Measurements from ENCODE around the gene MED31.

Gene MED31

DNA sequence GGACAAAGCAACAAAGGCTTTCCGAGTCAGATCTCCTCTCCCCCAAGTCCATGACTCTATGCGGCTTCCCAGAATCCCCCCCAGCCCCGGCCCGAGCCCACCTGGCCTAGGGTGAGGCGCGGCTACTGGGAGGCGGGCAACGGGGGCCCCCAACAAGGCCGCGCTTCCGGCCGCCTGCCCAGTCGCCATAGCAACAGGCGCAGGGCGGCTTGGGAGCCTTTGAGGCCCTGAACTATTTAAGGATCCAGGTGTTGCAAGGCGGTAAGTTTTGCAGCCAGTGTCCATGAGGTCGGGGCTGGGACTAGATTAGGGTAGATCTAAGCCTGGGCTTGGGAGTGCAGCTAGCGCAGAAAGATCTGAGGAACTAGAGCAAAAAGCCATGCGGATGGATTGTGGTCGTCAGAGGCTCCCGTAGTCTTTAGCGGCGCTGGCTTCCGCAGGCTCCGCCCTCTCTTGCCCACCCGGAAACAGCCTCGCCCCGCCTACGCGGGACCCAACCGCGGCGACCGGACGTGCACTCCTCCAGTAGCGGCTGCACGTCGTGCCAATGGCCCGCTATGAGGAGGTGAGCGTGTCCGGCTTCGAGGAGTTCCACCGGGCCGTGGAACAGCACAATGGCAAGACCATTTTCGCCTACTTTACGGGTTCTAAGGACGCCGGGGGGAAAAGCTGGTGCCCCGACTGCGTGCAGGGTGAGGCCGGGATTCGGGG lies 10.7 kb downstream of the MED31 start, which contains the start of the genes KIAA0753 and TXNDC17:
KIAA0753 (minus strand) TSS at position 176 of the 711 bp plus-strand sequence. CDS start 5,608 bp downstream, outside the sequence.
TXNDC17 (plus strand) TSS at position 525 of the 711 bp plus-strand sequence; CDS start at position 548, 23 bp downstream.
- Histone ChIP-seq H3K9me3 (ENCODE audit: control insufficient read depth in 1 of 2, low read length in 2 of 2) (no peaks in the 10 kb centered on the region), H3K4me3 (ENCODE audit: low read depth in 1 of 2, low read length in 2 of 2) (peak within 1 kb of the TSS; percentile 93 to 96), H3K27ac (ENCODE audit: low read depth, low read length) (peak within 1 kb of the TSS; percentile 84), H3K9ac (ENCODE audit: low read depth in 1 of 2, low read length in 2 of 2) (peak within 1 kb of the TSS; percentile 90 to 93), H3K4me1 (ENCODE audit: control insufficient read depth in 1 of 2, insufficient read depth in 2 of 2, low read length in 2 of 2) (peaks cover 24 to 32% of the 10 kb centered on the region in 2 donors), H3K27me3 (ENCODE audit: control insufficient read depth in 1 of 2, insufficient read depth in 2 of 2, low read length in 2 of 2) (no peaks in the 10 kb centered on the region), H3K36me3 (ENCODE audit: control insufficient read depth in 1 of 2, insufficient read depth in 2 of 2, low read length in 2 of 2) (peaks cover 14 to 25% of the 10 kb centered on the region in 2 donors)

- Histone ChIP-seq H3K4me3 (ENCODE audit: low read depth in 1 of 2, low read length in 2 of 2) (peak overlapping the region; percentile 93 to 96), H3K36me3 (ENCODE audit: control insufficient read depth in 1 of 2, insufficient read depth in 2 of 2, low read length in 2 of 2) (peaks cover 12 to 19% of the 10 kb centered on the region in 2 donors), H3K9ac (ENCODE audit: low read depth in 1 of 2, low read length in 2 of 2) (peak overlapping the region; percentile 90 to 93), H3K9me3 (ENCODE audit: control insufficient read depth in 1 of 2, low read length in 2 of 2) (no peaks in the 10 kb centered on the region), H3K27me3 (ENCODE audit: control insufficient read depth in 1 of 2, insufficient read depth in 2 of 2, low read length in 2 of 2) (no peaks in the 10 kb centered on the region), H3K4me1 (ENCODE audit: control insufficient read depth in 1 of 2, insufficient read depth in 2 of 2, low read length in 2 of 2) (peaks cover 24 to 32% of the 10 kb centered on the region in 2 donors), H3K27ac (ENCODE audit: low read depth, low read length) (peak overlapping the region; percentile 84)
Observed at GRCh38 chr17:6639586-6640535, 11.5 kb downstream of the MED31 start.

DNA sequence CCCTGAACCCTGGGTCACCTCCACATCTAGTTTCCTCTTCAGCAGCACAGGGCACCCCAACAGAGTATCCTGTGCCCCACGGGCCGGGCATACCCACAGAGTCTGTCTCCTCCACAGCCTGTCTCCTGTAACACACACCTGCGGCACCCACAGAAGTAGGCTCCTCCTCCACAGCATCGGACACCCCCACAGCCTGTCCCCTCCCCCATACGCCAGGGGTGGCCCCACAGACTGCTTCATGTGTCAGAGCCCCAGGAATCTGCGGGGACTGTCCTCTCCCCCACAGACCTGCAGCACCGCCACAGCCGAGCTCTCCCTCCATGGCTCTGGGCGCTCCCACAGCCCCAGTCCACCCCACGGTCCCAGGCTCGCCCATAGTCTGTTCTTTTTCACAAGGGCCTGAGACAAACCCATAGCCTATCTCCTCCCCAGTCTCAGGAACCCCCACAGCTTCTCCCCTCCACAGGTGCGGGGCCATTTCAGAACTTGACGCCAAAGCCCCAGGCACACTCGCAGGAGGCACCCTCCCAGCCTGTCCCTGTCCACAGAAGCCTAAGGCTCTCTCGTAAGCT lies 12.3 kb downstream of the MED31 start:
- peak overlapping the region; percentile 81 to 90 for H3K9ac ChIP-seq (ENCODE audit: low read depth in 1 of 2, low read length in 2 of 2)
- no peak overlapping the region for H3K27ac ChIP-seq (ENCODE audit: low read depth, low read length)
- peaks cover 10 to 12% of the 10 kb centered on the region in 2 donors for H3K36me3 ChIP-seq (ENCODE audit: control insufficient read depth in 1 of 2, insufficient read depth in 2 of 2, low read length in 2 of 2)
- H3K9me3 ChIP-seq (ENCODE audit: control insufficient read depth in 1 of 2, low read length in 2 of 2), result no peaks in the 10 kb centered on the region
- peaks cover 24 to 32% of the 10 kb centered on the region in 2 donors for H3K4me1 ChIP-seq (ENCODE audit: control insufficient read depth in 1 of 2, insufficient read depth in 2 of 2, low read length in 2 of 2)
- H3K27me3 ChIP-seq (ENCODE audit: control insufficient read depth in 1 of 2, insufficient read depth in 2 of 2, low read length in 2 of 2), result no peaks in the 10 kb centered on the region
- H3K4me3 ChIP-seq (ENCODE audit: low read depth in 1 of 2, low read length in 2 of 2), result peak overlapping the region; percentile 93 to 96

GRCh38 chr17:6638046-6638908 lies 13.1 kb downstream of the MED31 start:
- Histone ChIP-seq H3K9ac (ENCODE audit: low read depth in 1 of 2, low read length in 2 of 2) (peak overlapping the region in 1 of 2 donors; percentile 90), H3K4me3 (ENCODE audit: low read depth in 1 of 2, low read length in 2 of 2) (peak overlapping the region in 1 of 2 donors; percentile 96), H3K36me3 (ENCODE audit: control insufficient read depth in 1 of 2, insufficient read depth in 2 of 2, low read length in 2 of 2) (peaks cover 2 to 11% of the 10 kb centered on the region in 2 donors)

GRCh38 chr17:6637458-6637840 lies 14.0 kb downstream of the MED31 start:
- Histone ChIP-seq H3K4me3 (ENCODE audit: low read depth in 1 of 2, low read length in 2 of 2) (no peak overlapping the region), H3K9me3 (ENCODE audit: control insufficient read depth in 1 of 2, low read length in 2 of 2) (no peaks in the 10 kb centered on the region), H3K27me3 (ENCODE audit: control insufficient read depth in 1 of 2, insufficient read depth in 2 of 2, low read length in 2 of 2) (no peaks in the 10 kb centered on the region), H3K36me3 (ENCODE audit: control insufficient read depth in 1 of 2, insufficient read depth in 2 of 2, low read length in 2 of 2) (peaks cover 4 to 13% of the 10 kb centered on the region in 2 donors), H3K4me1 (ENCODE audit: control insufficient read depth in 1 of 2, insufficient read depth in 2 of 2, low read length in 2 of 2) (peaks cover 20 to 29% of the 10 kb centered on the region in 2 donors), H3K9ac (ENCODE audit: low read depth in 1 of 2, low read length in 2 of 2) (no peak overlapping the region), H3K27ac (ENCODE audit: low read depth, low read length) (no peak overlapping the region)

More at GRCh38 chr17:6638046-6638908, 13.1 kb downstream of the MED31 start:
- no peaks in the 10 kb centered on the region for H3K27me3 ChIP-seq (ENCODE audit: control insufficient read depth in 1 of 2, insufficient read depth in 2 of 2, low read length in 2 of 2)
- no peaks in the 10 kb centered on the region for H3K9me3 ChIP-seq (ENCODE audit: control insufficient read depth in 1 of 2, low read length in 2 of 2)
- no peak overlapping the region for H3K27ac ChIP-seq (ENCODE audit: low read depth, low read length)
- H3K4me1 ChIP-seq (ENCODE audit: control insufficient read depth in 1 of 2, insufficient read depth in 2 of 2, low read length in 2 of 2), result peaks cover 24 to 32% of the 10 kb centered on the region in 2 donors

DNA sequence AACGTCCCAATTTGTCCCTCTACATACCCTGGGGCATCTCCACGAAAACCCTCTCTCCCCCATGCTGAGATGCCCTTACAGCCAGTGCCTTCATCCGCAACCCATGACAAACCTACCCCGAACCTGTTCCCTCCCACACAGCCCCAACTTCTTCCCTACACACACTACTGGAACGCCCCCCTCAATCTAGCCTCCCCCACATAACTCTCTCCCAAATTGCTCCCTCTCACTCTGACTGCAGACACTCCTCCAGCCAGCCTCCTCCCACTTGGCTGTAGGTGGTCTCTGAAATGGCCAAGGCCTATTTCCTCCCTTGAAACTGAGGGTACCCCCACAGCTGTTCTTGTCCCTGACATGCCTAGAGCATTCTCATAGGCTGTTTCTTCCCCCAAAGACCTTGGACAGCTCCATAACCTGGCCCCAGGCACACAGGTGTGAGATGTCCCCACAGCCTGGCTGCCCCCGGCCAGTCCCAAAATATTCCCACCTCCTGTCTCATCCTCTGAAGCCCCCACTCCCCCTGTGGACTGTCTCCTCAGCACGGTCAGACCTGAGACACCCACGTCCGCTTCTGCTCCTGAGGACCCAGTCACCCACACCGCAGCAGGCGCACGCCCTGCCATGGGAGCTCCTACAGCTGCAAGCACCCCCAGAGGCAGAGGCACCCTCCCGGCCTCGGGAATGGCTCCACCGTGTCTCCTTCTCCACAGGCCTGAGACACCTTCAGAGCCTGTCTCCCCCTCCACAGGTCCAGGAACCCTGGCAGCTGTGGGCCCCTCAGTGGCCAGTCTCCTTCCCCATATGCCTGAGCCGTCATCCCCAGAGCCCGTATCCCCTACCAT lies 14.6 kb downstream of the MED31 start:
- Histone ChIP-seq H3K27ac (ENCODE audit: low read depth, low read length) (no peak overlapping the region), H3K4me1 (ENCODE audit: control insufficient read depth in 1 of 2, insufficient read depth in 2 of 2, low read length in 2 of 2) (peaks cover 14 to 23% of the 10 kb centered on the region in 2 donors), H3K27me3 (ENCODE audit: control insufficient read depth in 1 of 2, insufficient read depth in 2 of 2, low read length in 2 of 2) (no peaks in the 10 kb centered on the region), H3K9me3 (ENCODE audit: control insufficient read depth in 1 of 2, low read length in 2 of 2) (no peaks in the 10 kb centered on the region), H3K4me3 (ENCODE audit: low read depth in 1 of 2, low read length in 2 of 2) (no peak overlapping the region), H3K36me3 (ENCODE audit: control insufficient read depth in 1 of 2, insufficient read depth in 2 of 2, low read length in 2 of 2) (peaks cover 4 to 19% of the 10 kb centered on the region in 2 donors), H3K9ac (ENCODE audit: low read depth in 1 of 2, low read length in 2 of 2) (no peak overlapping the region)

DNA sequence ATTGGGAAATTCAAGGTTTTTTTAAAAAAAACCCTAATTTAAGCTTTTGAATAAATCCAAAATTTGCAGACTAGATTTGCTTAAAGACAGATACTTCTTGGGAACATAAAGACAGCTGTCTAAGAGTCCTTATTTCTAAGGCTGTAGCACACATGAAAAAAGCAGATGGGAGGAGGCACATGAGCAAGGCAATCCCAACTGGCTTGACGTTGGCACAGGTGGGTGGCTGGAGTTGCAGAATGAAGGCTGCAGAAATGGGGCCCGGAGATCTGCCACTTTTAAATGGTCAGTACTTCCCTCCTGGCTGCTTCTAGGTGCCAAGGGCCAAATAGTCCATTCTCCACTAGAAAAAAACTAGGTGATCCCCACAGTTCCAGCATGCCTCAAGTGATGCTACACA lies 15.3 kb downstream of the MED31 start:
- Histone ChIP-seq H3K9me3 (ENCODE audit: control insufficient read depth in 1 of 2, low read length in 2 of 2) (no peaks in the 10 kb centered on the region), H3K27ac (ENCODE audit: low read depth, low read length) (no peak overlapping the region), H3K4me1 (ENCODE audit: control insufficient read depth in 1 of 2, insufficient read depth in 2 of 2, low read length in 2 of 2) (peaks cover 12 to 15% of the 10 kb centered on the region in 2 donors), H3K9ac (ENCODE audit: low read depth in 1 of 2, low read length in 2 of 2) (no peak overlapping the region), H3K36me3 (ENCODE audit: control insufficient read depth in 1 of 2, insufficient read depth in 2 of 2, low read length in 2 of 2) (peaks cover 4 to 19% of the 10 kb centered on the region in 2 donors), H3K27me3 (ENCODE audit: control insufficient read depth in 1 of 2, insufficient read depth in 2 of 2, low read length in 2 of 2) (no peaks in the 10 kb centered on the region), H3K4me3 (ENCODE audit: low read depth in 1 of 2, low read length in 2 of 2) (no peak overlapping the region)

DNA sequence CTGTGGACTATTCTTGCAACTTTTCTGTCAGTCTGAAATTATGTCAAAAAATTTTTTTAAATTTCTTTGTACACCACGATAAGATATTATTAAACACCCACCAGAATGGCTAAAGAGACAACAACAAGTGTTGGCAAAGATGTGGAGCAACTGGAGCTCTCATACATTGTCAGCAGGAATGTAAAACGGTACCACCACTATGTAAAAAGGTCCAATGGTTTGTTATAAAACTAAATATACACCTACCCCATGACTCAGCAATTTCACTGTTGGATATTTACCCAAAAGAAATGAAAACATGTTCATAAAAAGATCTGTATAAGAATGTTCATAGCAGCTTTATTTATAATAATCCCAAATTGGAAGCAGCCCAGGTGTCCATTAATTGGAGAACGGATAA lies 18.1 kb downstream of the MED31 start:
- peaks cover 10 to 21% of the 10 kb centered on the region in 2 donors for H3K36me3 ChIP-seq (ENCODE audit: control insufficient read depth in 1 of 2, insufficient read depth in 2 of 2, low read length in 2 of 2)
- H3K9me3 ChIP-seq (ENCODE audit: control insufficient read depth in 1 of 2, low read length in 2 of 2), result no peaks in the 10 kb centered on the region
- peaks cover 0 to 4% of the 10 kb centered on the region in 2 donors for H3K4me1 ChIP-seq (ENCODE audit: control insufficient read depth in 1 of 2, insufficient read depth in 2 of 2, low read length in 2 of 2)
- no peak overlapping the region for H3K4me3 ChIP-seq (ENCODE audit: low read depth in 1 of 2, low read length in 2 of 2)
- no peak overlapping the region for H3K27ac ChIP-seq (ENCODE audit: low read depth, low read length)
- H3K9ac ChIP-seq (ENCODE audit: low read depth in 1 of 2, low read length in 2 of 2), result no peak overlapping the region
- no peaks in the 10 kb centered on the region for H3K27me3 ChIP-seq (ENCODE audit: control insufficient read depth in 1 of 2, insufficient read depth in 2 of 2, low read length in 2 of 2)
